Memory B cell (primary cell): ENCODE measurements around the gene CAMK4.
"Not testable (repeated sequence)": the region's sequence is repeated elsewhere in the genome, so short reads cannot be mapped to it uniquely, and the experiment has no call there.

Source experiments
- ATAC-seq: fragments of 150-1000 bp; cut with Tn5 transposase; 2 replicates; pipeline ENCODE4 v1.10.0; 2021; ENCODE audit warnings: low read depth, mild to moderate bottlenecking, moderate library complexity
- DNase-seq, 2 donors: peaks; one replicate each; pipeline ENCODE4 v3.0.0; 2022; ENCODE audit warnings: low spot score in 2 of 2
- H3K27ac Mint-ChIP-seq: one replicate; pipeline ENCODE4 v1.8.0; 2022; ENCODE audit warnings: mild to moderate bottlenecking, moderate library complexity, mixed read lengths
- H3K27me3 Mint-ChIP-seq: one replicate; pipeline ENCODE4 v1.8.0; 2022; ENCODE audit warnings: mixed read lengths
- H3K36me3 Mint-ChIP-seq: one replicate; pipeline ENCODE4 v1.8.0; 2022; ENCODE audit warnings: mild to moderate bottlenecking, mixed read lengths
- H3K4me1 Mint-ChIP-seq: one replicate; pipeline ENCODE4 v1.8.0; 2022; ENCODE audit warnings: mixed read lengths
- H3K4me3 Mint-ChIP-seq: one replicate; pipeline ENCODE4 v1.8.0; 2022; ENCODE audit warnings: mild to moderate bottlenecking, moderate library complexity, mixed read lengths
- H3K9me3 Mint-ChIP-seq: one replicate; pipeline ENCODE4 v1.8.0; 2022; ENCODE audit warnings: mixed read lengths

Gene CAMK4

DNA sequence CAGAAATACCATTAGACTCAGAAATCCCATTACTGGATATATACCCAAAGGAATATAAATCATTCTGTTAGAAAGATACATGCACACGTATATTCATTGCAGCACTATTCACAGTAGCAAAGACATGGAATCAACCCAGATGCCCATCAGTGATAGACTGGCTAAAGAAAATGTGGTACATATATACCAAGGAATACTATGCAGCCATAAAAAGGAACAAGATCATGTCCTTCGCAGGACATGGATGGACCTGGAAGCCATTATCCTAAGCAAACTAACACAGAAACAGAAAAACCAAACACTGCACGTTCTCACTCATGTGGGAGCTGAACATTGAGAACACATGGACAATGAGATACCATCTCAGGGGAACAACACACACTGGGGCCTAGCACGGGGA, 33.4 kb downstream of the CAMK4 start:
- not testable (repeated sequence) for H3K27ac Mint-ChIP-seq, H3K36me3 Mint-ChIP-seq, H3K4me1 Mint-ChIP-seq

DNA sequence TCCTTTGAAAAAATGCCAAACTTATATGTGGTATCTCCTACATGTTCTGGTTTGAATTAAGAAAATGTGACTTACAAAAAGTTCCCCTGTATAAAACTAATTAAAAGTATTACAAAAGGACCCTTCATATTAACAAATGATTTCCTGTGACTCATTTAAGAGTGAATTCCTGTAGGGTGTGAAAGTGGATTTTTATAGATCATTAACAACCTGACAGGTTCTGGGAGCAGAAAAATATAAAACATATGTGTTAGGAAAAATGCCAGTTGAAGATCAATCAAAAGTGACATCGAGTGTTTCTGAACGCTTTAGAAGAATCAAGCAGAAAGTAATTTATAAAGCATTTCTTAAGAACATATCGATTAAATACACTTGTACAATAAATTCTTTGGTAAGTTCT, 35.5 kb downstream of the CAMK4 start:
- Mint-ChIP-seq H3K9me3 (no peaks in the 10 kb centered on the region), H3K4me3 (no peak overlapping the region), H3K27me3 (no peaks in the 10 kb centered on the region), H3K36me3 (no peaks in the 10 kb centered on the region), H3K27ac (no peak overlapping the region), H3K4me1 (peaks cover 1% of the 10 kb centered on the region)
- DNase-seq: no peak
- no peak for ATAC-seq

More for the DNA sequence above, 33.4 kb downstream of the CAMK4 start:
- DNase-seq, H3K4me3 Mint-ChIP-seq, ATAC-seq, H3K27me3 Mint-ChIP-seq, H3K9me3 Mint-ChIP-seq: not testable (repeated sequence)

DNA sequence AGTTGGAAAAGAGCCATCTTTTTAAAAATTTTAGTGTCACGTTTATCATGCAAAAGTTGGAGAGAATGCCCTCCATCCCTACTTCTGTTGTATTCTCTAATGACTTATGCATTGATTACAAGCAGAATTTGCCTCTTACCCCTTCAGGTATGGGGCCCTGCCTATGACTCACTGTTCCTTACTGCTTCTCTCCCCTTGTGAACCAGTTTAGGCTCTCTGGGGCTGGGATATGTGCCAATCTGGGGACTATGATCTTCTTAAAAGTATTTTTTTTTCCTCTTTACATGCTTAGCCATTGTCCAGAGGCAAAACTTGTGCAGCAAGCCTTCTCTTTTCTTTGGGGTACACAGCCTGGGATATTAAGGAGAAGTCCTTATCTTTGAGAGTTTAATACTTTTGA, 37.4 kb downstream of the CAMK4 start:
- H3K27ac Mint-ChIP-seq: no peak overlapping the region
- H3K36me3 Mint-ChIP-seq: no peaks in the 10 kb centered on the region
- no peak overlapping the region for H3K4me3 Mint-ChIP-seq

DNA sequence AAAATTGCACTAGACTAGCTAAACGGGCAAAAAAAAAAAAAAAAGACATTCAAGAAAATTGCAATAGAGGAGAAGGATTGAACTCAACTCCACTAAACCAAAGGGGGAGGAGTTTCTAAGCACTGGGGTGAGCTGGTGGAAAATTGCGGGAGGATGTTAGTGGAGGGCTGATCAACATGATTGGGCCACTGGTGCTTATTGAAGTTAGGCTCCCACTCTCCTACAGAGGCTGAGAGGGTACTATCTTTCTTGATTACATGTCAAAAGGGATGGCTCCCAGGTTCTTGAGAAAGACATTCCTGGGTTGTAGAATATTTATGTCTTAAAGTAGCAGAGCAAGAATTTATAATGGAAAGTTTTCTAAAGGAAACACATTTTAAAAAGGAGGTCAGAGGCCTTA, 38.0 kb downstream of the CAMK4 start:
- H3K4me1 Mint-ChIP-seq: no peaks in the 10 kb centered on the region
- no peak overlapping the region for H3K4me3 Mint-ChIP-seq
- DNase-seq: no peak
- no peaks in the 10 kb centered on the region for H3K9me3 Mint-ChIP-seq
- no peaks in the 10 kb centered on the region for H3K36me3 Mint-ChIP-seq
- no peak overlapping the region for H3K27ac Mint-ChIP-seq
- no peak for ATAC-seq
- H3K27me3 Mint-ChIP-seq: no peaks in the 10 kb centered on the region

More for the DNA sequence above, 37.4 kb downstream of the CAMK4 start:
- no peaks in the 10 kb centered on the region for H3K4me1 Mint-ChIP-seq
- H3K27me3 Mint-ChIP-seq: no peaks in the 10 kb centered on the region
- no peaks in the 10 kb centered on the region for H3K9me3 Mint-ChIP-seq
- ATAC-seq (no peak), DNase-seq (no peak)

- ATAC-seq: no peak
Measured at GRCh38 chr5:111262815-111263214, 38.6 kb downstream of the CAMK4 start.

DNA sequence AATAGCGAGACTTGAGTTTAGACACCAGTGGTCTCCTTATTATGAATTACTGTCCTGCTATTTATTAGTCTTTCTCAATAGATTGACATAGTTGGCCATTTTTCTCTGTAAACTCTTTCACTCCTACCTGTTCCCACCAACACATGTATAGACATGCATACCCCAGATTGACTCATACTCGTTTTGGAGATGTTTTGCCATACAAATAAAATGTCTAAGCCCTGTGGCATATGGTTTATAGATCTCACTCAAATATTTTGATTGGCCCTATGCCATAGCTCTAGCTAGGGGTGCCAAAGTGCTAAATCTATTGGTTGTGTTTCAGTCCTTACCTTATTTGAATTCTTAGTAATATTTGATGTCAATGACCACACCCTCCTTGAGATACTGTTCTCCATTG, 42.3 kb downstream of the CAMK4 start:
- DNase-seq: no peak
- no peaks in the 10 kb centered on the region for H3K36me3 Mint-ChIP-seq
- no peak for ATAC-seq
- no peak overlapping the region for H3K27ac Mint-ChIP-seq
- H3K4me1 Mint-ChIP-seq: no peaks in the 10 kb centered on the region
- H3K27me3 Mint-ChIP-seq: peaks cover 3% of the 10 kb centered on the region
- H3K4me3 Mint-ChIP-seq: no peak overlapping the region
- peaks cover 4% of the 10 kb centered on the region for H3K9me3 Mint-ChIP-seq

More at GRCh38 chr5:111262815-111263214, 38.6 kb downstream of the CAMK4 start:
- Mint-ChIP-seq H3K27ac (no peak overlapping the region), H3K4me3 (no peak overlapping the region), H3K27me3 (no peaks in the 10 kb centered on the region), H3K9me3 (no peaks in the 10 kb centered on the region), H3K4me1 (no peaks in the 10 kb centered on the region), H3K36me3 (no peaks in the 10 kb centered on the region)
- no peak for DNase-seq

DNA sequence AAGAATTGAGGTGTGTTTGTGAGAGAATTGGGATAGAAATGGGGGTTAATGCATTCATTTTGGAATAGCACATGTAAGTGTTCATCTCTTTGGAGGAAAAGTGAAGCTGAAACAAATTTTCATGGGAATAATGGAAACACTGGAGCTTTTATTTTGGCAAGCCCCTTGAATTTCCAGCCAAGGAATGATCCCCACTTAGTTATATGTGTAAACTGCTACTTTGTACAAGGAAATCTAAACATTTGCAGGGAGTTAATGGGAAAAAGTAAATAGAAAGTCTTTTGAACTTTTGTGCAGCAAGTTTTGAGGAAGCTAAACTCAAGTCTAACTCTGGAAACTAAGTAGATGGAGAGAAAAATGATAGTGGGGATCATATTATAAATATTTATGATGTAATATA, 44.1 kb downstream of the CAMK4 start:
- Mint-ChIP-seq H3K36me3 (no peaks in the 10 kb centered on the region), H3K9me3 (peaks cover 4% of the 10 kb centered on the region), H3K27ac (no peak overlapping the region), H3K27me3 (peaks cover 3% of the 10 kb centered on the region), H3K4me3 (no peak overlapping the region), H3K4me1 (no peaks in the 10 kb centered on the region)
- no peak for ATAC-seq
- DNase-seq: no peak

- no peak for ATAC-seq
Measured at GRCh38 chr5:111271885-111272284, 47.7 kb downstream of the CAMK4 start.

GRCh38 chr5:111277061-111277460, 52.9 kb downstream of the CAMK4 start:
- no peaks in the 10 kb centered on the region for H3K27me3 Mint-ChIP-seq
- no peaks in the 10 kb centered on the region for H3K9me3 Mint-ChIP-seq
- H3K4me3 Mint-ChIP-seq: no peak overlapping the region
- H3K4me1 Mint-ChIP-seq: no peaks in the 10 kb centered on the region
- ATAC-seq: no peak
- H3K27ac Mint-ChIP-seq: no peak overlapping the region
- no peak for DNase-seq
- H3K36me3 Mint-ChIP-seq: no peaks in the 10 kb centered on the region

More at GRCh38 chr5:111271885-111272284, 47.7 kb downstream of the CAMK4 start:
- no peak for DNase-seq
- Mint-ChIP-seq H3K4me3 (no peak overlapping the region), H3K9me3 (peaks cover 4% of the 10 kb centered on the region), H3K4me1 (no peaks in the 10 kb centered on the region), H3K27ac (no peak overlapping the region), H3K27me3 (peaks cover 3% of the 10 kb centered on the region), H3K36me3 (no peaks in the 10 kb centered on the region)

DNA sequence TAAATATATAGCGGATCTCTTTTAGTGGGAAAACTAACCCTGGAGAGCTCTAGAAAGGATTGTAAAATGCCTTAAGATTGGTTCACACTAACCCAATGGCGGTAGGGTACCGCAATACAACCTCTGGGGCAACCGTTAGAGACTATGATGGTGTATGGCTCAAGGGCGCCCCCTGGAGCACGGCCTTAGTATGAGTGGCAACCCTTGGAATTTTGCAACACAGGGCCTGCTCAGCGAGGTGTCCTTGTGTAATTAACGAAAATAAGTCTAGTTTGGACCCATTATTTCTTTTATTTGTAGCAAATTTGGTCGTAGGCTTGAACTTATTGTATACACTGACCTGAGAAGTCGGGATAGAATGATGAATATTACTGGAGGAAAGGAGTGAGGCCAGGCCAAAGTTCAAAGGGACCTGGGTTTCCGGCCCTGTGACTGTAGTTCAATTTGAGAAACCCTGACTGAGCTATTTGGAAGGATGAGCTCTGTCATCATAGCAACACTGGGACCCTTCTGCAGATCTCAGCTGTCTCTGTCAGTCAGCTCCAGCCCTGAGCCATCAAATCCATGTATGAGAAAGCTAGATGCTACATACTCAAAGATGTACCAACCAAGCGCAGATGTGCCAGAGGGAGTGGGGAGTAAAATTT, 54.8 kb downstream of the CAMK4 start:
- peak; percentile 56 for ATAC-seq
- H3K36me3 Mint-ChIP-seq: no peaks in the 10 kb centered on the region
- peak; percentile 15 to 27 for DNase-seq
- H3K4me3 Mint-ChIP-seq: no peak overlapping the region
- H3K4me1 Mint-ChIP-seq: no peaks in the 10 kb centered on the region
- H3K9me3 Mint-ChIP-seq: no peaks in the 10 kb centered on the region
- no peak overlapping the region for H3K27ac Mint-ChIP-seq
- H3K27me3 Mint-ChIP-seq: no peaks in the 10 kb centered on the region

DNA sequence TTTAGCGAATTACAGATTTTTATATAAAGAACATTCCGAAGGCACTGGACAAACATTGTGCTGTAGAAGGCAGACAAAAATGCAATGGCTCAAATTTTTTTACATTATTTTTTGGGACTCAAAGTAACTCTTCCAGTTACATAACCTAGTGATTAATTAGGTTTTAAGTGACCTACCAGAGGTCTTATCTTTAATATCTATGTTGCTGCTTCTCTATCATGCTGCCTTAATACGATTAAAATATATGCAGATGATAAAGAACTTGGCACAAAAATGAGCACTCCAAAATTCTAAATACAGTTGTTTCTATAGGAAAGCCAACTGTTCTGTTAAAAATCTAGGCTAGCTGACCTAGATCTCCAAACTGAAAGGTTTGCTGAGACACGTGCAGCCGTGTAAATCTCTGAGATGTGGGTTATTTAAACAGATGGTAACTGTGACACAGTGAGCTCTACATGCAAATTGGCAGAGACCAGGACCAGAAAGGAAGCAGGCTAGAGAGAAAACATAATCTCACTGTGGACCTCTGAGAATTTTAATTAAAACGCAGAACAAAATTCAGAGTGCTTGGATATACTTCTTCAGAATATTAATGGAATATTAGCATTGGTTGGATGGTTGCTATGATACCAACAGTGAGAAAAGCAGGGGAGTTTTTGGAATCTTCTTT, 56.2 kb downstream of the CAMK4 start:
- Mint-ChIP-seq H3K9me3 (no peaks in the 10 kb centered on the region), H3K4me3 (no peak overlapping the region), H3K4me1 (no peaks in the 10 kb centered on the region), H3K36me3 (no peaks in the 10 kb centered on the region), H3K27me3 (no peaks in the 10 kb centered on the region), H3K27ac (no peak overlapping the region)
- ATAC-seq (no peak), DNase-seq (no peak)

GRCh38 chr5:111282798-111283197, 58.6 kb downstream of the CAMK4 start:
- no peaks in the 10 kb centered on the region for H3K27me3 Mint-ChIP-seq
- H3K27ac Mint-ChIP-seq: no peak overlapping the region
- H3K36me3 Mint-ChIP-seq: no peaks in the 10 kb centered on the region
- no peak for DNase-seq
- no peak for ATAC-seq
- H3K9me3 Mint-ChIP-seq: no peaks in the 10 kb centered on the region
- H3K4me1 Mint-ChIP-seq: no peaks in the 10 kb centered on the region
- H3K4me3 Mint-ChIP-seq: no peak overlapping the region

DNA sequence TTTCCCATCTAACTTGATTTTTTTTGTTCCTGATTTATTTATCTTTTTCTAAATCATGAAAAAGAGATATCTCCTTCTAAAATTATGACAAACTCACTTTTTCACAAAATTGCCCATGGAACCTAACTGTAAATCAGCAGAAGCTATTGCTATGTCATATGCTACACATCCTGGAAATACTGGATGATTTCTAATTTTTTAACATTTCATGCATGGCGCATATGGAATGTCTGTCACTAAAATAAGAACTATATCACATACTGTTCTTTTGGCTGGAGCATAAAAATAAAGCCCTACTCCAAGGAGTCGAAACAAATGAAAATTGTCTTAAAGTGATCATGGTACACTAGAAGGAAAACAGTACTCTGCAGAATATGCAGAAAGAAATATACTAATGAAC, 60.6 kb downstream of the CAMK4 start:
- no peaks in the 10 kb centered on the region for H3K4me1 Mint-ChIP-seq
- no peaks in the 10 kb centered on the region for H3K27me3 Mint-ChIP-seq
- DNase-seq: no peak
- ATAC-seq: no peak
- H3K36me3 Mint-ChIP-seq: no peaks in the 10 kb centered on the region
- no peak overlapping the region for H3K4me3 Mint-ChIP-seq
- no peak overlapping the region for H3K27ac Mint-ChIP-seq
- H3K9me3 Mint-ChIP-seq: no peaks in the 10 kb centered on the region

DNA sequence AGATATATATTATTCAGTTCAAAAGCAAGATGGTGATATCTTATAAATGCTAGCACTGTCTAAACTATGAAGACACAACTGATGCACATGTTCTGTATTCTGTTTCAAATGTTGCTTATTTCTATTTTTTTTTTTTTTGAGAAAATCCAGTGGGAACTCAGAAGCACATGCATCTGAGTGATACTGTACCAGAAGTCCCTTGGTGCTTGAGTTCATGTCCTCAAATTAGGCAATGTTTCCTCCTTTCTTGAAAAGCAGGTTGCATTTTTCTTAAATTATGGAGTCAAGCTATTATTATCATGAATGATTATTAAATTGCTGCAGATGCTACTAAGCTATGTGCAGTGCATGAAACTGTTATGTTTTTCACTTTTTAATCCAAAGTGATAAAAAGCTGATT, 70.4 kb downstream of the CAMK4 start:
- H3K27ac Mint-ChIP-seq: no peak overlapping the region
- H3K36me3 Mint-ChIP-seq: no peaks in the 10 kb centered on the region
- DNase-seq (no peak), ATAC-seq (no peak)
- H3K4me3 Mint-ChIP-seq: no peak overlapping the region
- H3K27me3 Mint-ChIP-seq: no peaks in the 10 kb centered on the region
- peaks cover 4% of the 10 kb centered on the region for H3K9me3 Mint-ChIP-seq
- no peaks in the 10 kb centered on the region for H3K4me1 Mint-ChIP-seq

DNA sequence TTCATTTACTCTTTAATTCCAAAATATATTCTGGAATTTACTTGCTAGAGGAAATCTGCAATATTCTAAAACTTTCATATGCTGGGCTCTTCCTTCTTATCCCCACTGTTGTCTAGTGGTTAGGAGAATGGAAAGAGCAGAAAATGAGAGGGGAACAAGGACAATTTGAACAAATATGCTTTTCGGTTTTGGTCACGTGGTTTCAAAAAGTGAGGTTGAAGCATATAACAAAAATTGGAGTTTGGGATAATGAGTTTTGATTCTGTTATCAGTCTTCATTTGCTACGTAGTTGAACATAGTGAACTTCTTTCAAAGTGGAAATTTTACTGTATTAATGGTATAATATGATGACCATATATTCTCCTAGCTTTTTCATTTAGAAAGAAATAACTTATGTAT, 71.5 kb downstream of the CAMK4 start:
- Mint-ChIP-seq H3K36me3 (no peaks in the 10 kb centered on the region), H3K4me1 (no peaks in the 10 kb centered on the region), H3K9me3 (peaks cover 4% of the 10 kb centered on the region), H3K27ac (no peak overlapping the region), H3K27me3 (no peaks in the 10 kb centered on the region), H3K4me3 (no peak overlapping the region)
- ATAC-seq: no peak
- DNase-seq: no peak
